HG03565 (cell line): ENCODE data around the gene SLC9A1.

ENCODE experiments used
- ATAC-seq: cut with Tn5 transposase; IDR thresholded peaks from one replicate; pipeline ENCODE4 v1.9.1; 2021; ENCODE audit warnings: mild to moderate bottlenecking, moderate library complexity; ENCODE audit not compliant: unreplicated experiment

The SLC9A1 gene

GRCh38 chr1:27084107-27084506 lies 70.8 kb downstream of the SLC9A1 start:
- ATAC-seq, result no peak

GRCh38 chr1:27077968-27078367 lies 77.0 kb downstream of the SLC9A1 start:
- ATAC-seq, result no peak

GRCh38 chr1:27076803-27077202 lies 78.1 kb downstream of the SLC9A1 start:
- ATAC-seq, result no peak

- no peak for ATAC-seq
These were observed 80.6 kb downstream of the SLC9A1 start for GRCh38 chr1:27074175-27074780.

- no peak for ATAC-seq
These were observed 83.9 kb downstream of the SLC9A1 start for GRCh38 chr1:27071049-27071416.

- no peak for ATAC-seq
These were observed 84.4 kb downstream of the SLC9A1 start for GRCh38 chr1:27070390-27071048.

- ATAC-seq, result no peak
These were observed 86.0 kb downstream of the SLC9A1 start for GRCh38 chr1:27068922-27069321.

- ATAC-seq, result no peak
These were observed 88.8 kb downstream of the SLC9A1 start for GRCh38 chr1:27065999-27066630.

- no peak for ATAC-seq
These were observed 94.0 kb downstream of the SLC9A1 start for GRCh38 chr1:27060891-27061290.

GRCh38 chr1:27058966-27059669 lies 95.8 kb downstream of the SLC9A1 start:
- no peak for ATAC-seq

GRCh38 chr1:27057801-27058625 lies 96.9 kb downstream of the SLC9A1 start:
- no peak for ATAC-seq

GRCh38 chr1:27057389-27057788 lies 97.5 kb downstream of the SLC9A1 start:
- no peak for ATAC-seq

GRCh38 chr1:27053977-27054753 lies 100.8 kb downstream of the SLC9A1 start:
- ATAC-seq, result no peak

GRCh38 chr1:27052527-27052926 lies 102.4 kb downstream of the SLC9A1 start:
- no peak for ATAC-seq

- ATAC-seq, result no peak
These were observed 105.3 kb downstream of the SLC9A1 start for GRCh38 chr1:27049607-27050006.

- no peak for ATAC-seq
These were observed 105.8 kb downstream of the SLC9A1 start for GRCh38 chr1:27049100-27049499.
